HL-60/S4 (cell line): ENCODE measurements around the gene ITIH5.

ENCODE experiments used
- in situ Hi-C: fragments of 300-500 bp; cut with MboI; formaldehyde crosslinking; loops from 2 replicates; pipeline ENCODE4 v1.14.3; 2022; ENCODE audit warnings: low sequenced_read_pairs

The ITIH5 gene

DNA sequence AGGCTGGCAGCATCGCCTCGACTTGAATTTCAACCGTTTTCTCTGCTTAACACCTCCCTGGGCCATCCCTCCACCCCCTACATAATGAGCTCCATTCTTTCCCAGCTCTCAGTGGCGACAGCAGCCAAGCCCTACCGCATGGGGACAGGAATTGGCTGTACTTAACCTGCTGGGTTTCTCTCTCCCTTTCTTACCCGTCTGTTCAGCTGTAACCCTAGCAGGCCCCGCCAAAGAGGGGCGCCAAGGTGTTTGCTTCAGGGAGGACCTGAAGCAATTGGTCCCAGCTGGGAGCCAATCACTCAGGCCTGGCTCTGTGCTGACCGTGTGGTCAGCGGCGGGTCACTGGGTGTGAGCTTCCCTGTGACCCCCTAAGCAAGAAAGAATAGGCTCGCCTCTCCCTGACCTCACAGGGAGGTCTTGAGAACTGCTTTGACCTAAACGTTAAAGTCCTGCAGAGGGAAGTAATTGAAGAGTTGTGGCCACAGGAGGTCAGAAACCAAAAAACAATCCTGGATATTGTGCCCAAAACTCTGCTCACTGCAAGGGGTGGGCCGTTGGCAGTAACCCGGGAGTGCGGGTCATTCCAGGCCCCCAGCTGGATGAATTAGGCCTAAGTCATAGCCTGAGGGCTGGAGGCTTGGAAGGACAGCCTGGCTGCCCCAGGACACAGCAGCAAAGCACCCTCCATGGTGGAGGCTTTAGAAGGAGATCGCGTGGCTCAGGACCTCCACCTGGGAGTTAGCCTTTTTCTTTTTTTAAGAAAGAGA, 114.6 kb downstream of the ITIH5 start:
- in situ Hi-C loops, result no loop called here

DNA sequence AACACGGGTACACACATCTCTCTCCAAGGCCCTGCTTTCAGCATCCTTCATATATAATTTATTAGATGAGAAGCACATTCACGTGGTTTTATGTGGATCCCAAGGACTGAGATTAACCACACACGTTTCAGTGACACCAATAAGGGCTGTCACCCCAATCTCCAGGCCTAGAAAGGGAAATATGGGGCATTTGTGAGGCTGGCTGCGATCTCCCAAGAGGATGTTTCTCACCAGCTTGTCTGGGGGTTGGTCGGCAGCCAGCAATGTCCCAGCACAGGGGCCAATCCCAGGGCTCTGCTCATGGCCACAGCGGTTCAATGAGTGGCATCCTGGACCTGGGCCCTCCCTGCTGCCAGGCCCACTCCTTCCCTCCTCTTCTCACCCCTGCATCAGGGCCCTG, 115.5 kb downstream of the ITIH5 start:
- in situ Hi-C loops, result no loop called here

DNA sequence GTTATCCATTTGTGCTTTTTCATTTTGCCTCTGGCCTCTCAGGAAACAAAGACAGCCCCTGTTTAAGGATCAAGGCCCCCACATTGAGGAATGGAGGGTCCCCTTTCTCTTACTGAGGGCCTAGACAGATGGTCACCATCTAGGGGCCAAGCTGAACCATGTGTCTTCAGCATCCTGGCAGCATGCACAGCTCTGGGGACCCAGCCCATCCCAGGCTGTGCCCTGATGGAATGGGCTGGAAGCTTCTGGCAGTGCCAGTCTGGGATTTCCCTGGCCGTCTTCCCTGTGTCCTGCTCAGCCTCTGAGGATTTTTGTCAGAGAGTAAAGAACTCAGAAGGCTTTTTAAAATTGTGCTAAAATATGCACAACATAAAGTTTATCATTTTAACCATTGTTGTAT, 116.8 kb downstream of the ITIH5 start:
- in situ Hi-C loops, result no loop called here

DNA sequence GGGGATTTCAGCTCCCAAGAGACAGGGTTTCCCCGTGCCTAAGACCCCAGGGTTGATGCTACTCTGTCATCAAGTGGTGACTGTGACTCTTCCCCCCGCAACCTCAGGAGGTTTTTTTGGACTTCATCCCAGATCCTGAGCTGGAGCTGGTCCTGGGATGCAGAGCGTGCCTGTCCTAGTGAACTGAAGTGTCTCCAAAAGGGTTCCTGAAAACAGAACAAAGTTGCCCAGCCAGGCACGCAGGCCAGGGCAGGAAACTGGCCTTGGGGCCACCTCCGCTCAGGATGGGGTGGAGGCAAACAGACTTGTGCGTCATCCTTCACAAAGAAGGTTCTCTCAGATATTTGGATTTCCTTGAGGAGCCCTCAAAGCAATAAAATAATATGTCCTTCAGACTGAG, 118.9 kb downstream of the ITIH5 start:
- in situ Hi-C loops, result loop anchor here (25.0 kb wide), 1 partner anchor 1739 kb away; no protein-coding TSS in a partner anchor

DNA sequence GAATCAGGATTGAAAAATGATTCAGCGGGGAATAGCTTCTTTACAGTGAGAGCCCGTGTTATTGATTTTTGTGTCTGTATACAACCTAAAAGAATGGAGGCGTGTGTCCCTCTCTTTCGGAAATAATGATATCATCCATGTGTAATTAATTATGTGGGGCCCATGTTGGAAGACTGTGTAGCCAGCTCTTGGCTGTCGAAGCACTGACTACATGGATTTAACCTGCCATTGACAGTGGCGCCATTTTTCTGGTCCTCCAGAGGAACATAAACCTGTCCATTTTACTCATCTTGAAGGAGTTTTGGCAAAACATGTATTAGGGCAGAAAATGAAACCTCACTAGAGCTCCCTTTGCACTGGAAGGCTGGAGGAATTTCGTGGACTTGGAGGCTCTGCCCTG, 119.6 kb downstream of the ITIH5 start:
- in situ Hi-C loops, result loop anchor here (25.0 kb wide), 1 partner anchor 1740 kb away; no protein-coding TSS in a partner anchor

DNA sequence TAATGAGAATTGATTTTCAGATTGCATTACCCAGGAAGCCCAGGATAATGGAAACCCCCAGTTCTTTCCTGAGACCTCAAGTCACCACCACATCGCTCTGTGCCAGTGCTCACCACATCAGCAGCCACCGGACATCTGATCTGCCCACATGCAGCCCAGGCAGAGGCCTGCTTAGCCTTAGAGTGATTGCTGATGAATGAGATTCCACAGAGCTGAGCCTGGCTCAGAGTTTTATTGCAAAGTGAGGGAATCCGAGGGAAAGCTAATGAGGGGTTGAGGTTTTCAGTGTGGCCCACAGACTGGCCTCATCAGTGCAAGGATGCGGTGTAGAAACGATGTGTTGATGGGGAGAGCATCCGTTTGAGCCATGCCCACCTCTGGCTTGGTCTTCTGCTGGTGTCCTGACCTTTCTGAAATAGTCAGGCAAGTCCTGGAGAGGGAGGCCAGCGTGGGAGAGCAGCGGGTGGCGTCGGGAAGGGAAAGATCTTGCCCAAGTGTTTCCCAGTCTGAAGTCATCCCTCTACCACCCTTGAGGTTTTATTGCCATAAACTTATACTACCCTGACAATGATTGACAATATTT, 120.3 kb downstream of the ITIH5 start:
- in situ Hi-C loops, result loop anchor here (25.0 kb wide), 1 partner anchor 1741 kb away; no protein-coding TSS in a partner anchor

DNA sequence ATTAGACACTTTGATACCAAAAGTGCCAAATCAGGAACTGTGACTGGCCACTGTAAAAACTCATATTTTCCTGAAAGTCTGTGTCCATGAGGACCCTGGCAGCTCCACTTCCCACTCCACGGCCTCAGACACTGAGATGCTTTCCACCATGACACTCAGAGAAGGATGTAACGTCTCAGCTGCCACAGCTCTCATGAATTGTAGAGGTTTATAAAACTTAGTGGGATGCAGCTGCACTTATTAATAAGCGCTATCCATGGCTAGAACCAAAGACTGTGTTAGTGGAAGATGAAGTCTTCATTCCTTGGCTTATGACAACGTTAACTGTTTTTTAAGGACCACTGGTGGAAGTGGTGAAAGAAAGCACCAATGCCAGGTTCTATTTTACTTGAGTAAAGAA, 121.0 kb downstream of the ITIH5 start:
- in situ Hi-C loops, result loop anchor here (25.0 kb wide), 1 partner anchor 1742 kb away; no protein-coding TSS in a partner anchor

DNA sequence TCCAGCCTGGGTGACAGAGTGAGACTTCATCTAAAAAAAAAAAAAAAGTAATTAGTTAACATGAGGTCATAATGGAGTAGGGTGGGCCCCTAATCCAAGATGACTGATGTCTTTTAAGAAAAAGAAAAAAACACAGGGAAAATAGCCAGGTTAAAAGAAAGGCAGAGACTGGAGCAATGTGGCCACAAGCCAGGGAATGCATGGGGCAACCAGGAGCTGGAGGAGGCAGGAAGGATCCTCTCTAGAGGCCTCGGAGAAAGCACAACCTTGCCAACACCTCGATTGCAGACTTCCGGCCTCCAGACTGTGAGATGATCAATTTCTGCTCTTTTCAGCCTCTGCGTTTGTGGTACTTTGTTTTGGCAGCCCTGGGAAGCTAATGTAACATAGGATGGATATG, 121.5 kb downstream of the ITIH5 start:
- in situ Hi-C loops, result loop anchor here (25.0 kb wide), 1 partner anchor 1742 kb away; no protein-coding TSS in a partner anchor

DNA sequence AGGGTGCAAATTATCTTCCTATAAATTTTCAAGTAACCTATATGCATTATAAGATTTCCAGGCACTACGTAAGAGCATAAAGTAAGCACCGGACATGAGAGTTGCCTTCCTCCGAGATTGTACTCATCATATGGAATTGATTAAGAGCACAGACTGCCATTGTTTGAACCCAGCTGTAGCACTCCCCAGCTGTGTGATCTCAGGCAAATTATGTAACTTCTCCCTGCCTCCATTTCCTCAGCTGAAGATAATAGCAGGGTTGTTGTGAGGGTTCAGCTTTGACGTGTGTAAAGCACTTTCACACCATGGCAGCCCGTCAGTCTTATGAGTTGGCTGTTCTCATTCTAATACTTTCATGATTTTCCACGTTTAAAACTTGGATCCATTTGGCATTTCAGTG, 122.6 kb downstream of the ITIH5 start:
- in situ Hi-C loops, result loop anchor here (25.0 kb wide), 1 partner anchor 1743 kb away; no protein-coding TSS in a partner anchor

DNA sequence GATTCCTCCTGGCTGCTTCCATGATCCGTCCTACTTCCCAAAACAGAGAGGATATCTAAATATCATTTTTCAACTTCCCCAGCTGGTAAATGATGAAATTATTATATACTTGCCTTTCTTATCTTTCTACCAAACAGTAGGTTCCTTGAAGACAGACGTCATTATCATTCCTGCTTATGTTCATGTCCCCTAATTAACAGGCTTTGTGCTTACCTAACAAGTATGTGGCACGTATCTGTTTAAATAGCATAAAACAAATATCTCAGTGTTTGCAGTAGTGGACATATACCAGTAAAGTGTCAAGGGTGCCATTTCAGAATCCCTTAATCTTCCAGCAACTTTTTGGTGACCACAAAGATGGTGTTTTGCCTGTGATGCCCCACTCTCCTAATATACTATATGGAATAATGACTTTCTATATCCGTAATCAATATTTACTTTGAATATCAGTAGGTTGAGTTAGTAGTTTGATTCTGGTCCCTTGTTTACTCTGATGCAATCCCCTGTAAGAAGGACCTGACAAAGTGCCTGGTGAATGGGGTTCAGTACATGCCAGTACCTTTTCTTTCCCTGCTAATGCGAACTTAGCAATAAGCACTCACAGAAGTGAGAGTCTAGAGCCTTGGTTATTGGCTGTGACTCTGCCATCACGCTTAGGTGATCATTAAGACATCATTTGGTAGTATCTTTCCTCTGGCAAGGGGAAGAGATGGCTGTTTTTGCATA, 124.4 kb downstream of the ITIH5 start:
- in situ Hi-C loops, result loop anchor here (25.0 kb wide), 1 partner anchor 1745 kb away; no protein-coding TSS in a partner anchor

DNA sequence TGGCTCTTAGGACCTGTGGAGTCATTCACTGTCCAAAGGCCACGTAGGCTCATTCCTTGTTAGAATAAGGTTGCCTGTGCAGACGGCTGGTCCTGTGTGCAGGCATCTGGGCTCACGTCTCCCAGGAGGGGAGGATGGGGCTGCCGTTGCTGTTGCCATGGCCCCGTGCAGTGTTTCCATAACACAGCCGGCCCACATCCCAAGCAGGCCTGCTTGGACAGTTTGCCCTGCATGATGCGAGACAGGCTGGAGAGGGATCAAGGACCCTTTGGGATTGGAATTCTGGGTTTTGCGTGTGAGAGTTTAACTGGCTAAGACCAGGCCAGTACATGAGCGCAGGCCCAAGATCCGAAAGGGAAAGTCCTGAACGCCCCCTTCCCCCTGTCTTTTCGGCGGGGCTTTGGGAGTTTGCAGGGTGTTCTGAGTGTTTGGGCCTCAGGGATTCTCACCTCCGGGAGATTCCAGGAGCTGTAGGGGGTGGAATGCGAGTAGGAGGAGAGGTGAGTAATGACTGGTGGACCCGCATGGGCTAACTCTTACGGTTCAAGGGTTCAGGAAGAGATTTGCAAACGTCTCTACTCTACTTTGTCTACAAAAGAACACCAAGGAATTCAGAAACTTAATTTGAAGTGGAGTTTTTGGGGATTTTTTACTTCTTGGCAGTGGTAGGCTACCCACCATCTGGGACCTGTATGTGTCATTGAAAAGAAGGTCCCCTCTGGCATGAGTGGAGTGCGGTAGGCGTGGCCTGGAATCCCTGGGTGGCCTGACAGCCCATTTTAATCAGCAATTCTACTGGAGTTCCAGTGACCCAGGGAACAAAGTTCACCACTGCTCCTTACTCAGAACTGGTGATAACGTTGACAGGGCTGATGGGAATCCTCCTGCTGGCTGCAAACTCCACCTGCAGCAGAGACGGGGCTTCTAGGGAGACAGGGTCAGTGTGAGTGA, 125.4 kb downstream of the ITIH5 start:
- in situ Hi-C loops, result loop anchor here (25.0 kb wide), 1 partner anchor 1746 kb away; no protein-coding TSS in a partner anchor

DNA sequence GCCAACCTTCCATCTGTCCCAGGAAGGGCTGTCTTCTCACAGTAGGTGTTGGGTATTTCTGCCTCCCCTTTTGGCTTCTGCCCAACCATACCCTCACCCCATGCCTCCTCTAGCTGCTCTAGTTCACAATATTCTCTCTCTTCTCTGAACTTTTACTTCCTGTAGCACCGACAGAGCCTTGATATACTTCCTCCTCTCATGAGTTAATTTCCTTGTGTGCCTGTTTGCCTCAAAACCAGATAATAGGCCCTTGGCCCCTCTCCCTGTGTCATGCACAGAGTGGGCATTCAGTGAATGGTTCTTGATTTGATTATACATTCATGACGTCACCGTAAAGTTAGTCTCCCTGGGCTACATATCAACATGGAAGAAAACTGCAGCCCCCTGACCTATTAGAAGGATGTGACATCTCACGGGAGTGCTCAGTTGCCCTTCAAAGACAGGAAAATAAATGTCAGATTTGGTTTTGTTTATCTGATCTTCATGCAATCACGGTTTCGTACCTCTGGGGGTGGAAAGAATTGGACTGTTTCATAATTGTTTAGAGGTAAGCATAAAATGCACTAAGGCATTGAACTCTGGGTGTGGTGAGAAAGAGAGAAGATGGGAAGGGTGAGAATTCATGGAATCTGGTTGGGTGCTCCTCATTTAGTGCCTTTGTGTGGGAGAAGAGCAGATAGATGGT, 127.7 kb downstream of the ITIH5 start:
- in situ Hi-C loops, result loop anchor here (25.0 kb wide), 1 partner anchor 1748 kb away; no protein-coding TSS in a partner anchor

DNA sequence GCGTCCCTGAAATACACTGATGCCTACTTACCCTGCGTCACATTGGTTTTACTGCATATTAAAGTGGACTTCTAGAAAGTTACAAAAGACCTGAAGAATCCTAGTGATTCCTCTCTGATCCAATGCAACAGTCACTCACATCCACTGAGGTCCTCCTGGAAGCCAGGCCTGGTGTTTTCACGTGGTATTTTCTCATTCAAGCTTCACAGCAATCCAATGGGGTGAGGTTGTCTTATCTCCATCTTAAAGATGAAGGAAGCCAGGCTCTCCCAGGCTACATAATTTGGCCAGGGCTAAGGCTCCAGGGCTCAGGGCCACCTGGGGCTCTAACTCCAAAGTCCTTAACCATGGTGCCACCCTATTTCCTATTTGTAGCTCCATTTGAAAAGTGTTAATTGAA, 129.6 kb downstream of the ITIH5 start:
- in situ Hi-C loops, result loop anchor here (25.0 kb wide), 1 partner anchor 1750 kb away; no protein-coding TSS in a partner anchor

DNA sequence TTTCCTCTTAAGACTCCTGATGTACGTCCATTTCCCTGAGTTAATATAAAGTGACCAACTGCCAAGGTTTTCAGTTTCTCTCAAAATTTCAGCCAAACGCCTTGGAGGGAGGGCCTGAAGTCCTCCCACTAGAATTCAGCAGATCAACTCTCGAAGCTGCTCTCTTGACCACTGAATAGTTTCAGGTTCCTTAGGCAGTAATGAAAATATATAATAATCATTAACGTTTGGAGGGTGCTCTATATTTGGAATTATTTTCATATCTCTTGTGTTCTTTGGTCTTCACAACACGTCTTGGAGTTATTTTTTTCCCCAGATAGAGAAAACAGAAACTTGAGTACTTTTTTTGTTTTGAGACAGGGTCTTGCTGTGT, 132.3 kb downstream of the ITIH5 start:
- in situ Hi-C loops, result loop anchor here (25.0 kb wide), 1 partner anchor 1753 kb away; no protein-coding TSS in a partner anchor

DNA sequence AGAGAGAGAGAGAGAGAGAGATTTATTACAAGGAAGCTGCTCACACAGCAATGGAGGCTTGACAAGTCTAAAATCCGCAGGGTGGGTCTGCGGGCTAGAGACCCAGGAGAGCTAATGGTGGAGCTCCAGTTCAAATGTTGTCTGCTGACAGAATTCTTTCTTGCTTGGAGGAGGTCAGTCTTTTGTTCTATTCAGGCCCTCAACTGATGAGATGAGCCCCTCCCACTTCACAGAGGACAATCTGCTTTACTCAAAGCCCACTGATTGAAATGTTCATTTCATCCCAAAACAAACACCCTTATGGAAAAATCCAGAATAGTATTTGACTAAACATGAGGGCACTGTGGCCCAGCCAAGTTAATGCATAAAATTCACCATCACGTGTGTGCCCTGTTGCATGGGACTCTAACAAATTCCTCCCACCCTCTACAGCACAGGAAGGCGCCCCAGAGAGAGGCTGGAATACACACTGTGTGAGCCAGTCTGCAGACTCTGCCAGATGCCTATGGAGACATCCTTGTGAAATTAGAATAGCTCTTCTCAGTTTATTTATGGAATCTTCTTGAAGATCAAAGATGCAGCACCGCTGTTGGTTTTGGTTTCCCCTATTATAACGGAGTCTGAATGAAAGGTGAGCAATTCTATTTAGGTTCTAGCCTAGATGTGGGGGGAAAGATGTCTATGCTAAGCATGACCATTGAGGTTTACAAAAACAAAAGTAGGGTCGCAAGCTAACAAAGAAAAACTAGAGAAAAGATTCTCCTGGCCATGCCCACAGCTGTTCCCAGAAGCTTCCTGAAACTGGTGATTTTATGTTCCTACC, 132.9 kb downstream of the ITIH5 start:
- in situ Hi-C loops, result loop anchor here (25.0 kb wide), 1 partner anchor 1753 kb away; no protein-coding TSS in a partner anchor

DNA sequence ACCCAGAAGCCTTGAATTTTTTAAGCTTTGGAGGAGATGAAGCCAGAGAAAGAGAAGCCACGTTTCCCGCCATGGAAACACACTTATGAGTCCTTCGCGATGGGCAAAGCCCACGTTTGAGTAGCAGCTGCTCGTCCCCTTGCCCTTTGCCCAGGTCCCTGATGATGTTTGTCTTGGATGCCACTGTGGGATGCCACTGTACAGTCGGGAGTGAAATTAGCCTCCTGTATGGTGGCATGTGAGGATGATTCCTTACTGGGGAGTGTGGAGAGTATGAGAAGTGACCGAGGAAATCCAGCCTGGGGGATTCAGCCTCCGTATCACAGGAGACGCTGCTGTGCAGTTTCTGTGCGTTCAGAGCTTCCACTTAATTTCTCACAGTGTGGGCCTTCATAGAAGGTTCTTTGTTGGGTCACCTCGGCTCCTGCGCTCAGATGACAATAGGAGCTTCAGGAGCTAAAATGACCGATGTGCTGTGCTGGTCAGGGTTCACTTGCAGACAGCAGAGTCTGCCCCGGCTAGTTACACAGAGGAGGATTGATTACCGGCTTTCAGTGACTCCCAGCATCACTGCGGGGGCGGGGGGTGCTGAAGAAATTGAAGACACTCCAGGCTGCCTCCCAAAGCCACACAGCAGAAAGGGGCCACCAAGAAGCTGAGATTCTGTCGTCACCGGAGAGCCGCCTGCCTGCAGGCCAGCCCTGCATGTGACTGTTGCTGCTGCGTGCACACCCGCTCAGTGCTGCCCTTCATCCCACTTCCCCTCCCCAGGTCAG, 133.9 kb downstream of the ITIH5 start:
- in situ Hi-C loops, result loop anchor here (25.0 kb wide), 1 partner anchor 1754 kb away; no protein-coding TSS in a partner anchor

DNA sequence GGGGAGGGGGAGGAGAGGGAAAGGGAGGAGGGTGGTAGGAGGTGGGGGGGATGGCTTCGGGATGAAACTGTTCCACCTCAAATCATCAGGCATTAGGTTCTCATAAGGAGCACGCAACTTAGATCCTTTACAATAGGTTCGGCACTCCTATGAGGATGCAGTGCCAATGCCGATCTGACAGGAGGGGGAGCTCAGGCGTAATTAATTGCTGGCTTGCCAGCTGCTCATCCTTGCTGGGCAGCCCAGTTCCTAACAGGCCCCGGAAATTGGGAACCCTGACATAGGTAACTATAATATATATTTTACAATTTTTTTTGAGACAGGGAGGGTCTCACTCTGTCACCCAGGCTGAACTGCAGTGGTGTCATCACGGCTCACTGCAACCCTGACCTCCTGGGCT, 137.1 kb downstream of the ITIH5 start:
- in situ Hi-C loops, result loop anchor here (25.0 kb wide), 1 partner anchor 1758 kb away; no protein-coding TSS in a partner anchor

DNA sequence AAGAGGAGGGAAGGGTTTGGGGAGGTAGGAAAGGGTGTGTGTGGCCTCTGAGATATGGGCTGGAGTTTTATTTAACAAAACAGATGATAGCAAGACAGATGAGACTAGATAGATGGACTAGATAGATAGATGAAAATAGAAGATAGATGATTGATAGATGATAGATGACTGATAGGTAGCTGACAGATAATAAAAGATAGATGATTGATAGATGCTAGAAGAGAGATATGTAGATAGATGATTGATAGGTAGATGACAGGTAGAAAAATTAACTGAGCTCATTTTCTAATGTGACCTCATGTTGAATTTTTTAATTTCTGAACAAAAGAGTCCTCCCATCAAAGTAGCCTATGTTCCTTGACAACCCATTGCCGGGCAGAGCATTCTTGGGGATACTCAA, 139.3 kb downstream of the ITIH5 start:
- in situ Hi-C loops, result loop anchor here (25.0 kb wide), 1 partner anchor 1760 kb away; no protein-coding TSS in a partner anchor
